HepG2 (cell line): ENCODE measurements around the gene LAMA5. TPM values are rescaled to one million over a fixed set of nuclear protein-coding genes. Genes with fewer than 3 reads are reported as not detected.

ENCODE experiments used
- ARNT ChIP-seq: fragments of 450-650 bp; IDR thresholded peaks from 2 replicates; pipeline ENCODE4 v1.6.1; 2017
- BORCS8-MEF2B ChIP-seq: sonication (generic); formaldehyde crosslinking; IDR thresholded peaks from 2 replicates; pipeline ENCODE4 v1.8.0; 2022; ENCODE audit warnings: mild to moderate bottlenecking, missing genetic modification reagents
- GZF1 ChIP-seq: sonication (generic); formaldehyde crosslinking; IDR thresholded peaks from 2 replicates; pipeline ENCODE4 v1.5.1; 2020; ENCODE audit warnings: mild to moderate bottlenecking, missing genetic modification reagents
- NONO ChIP-seq, 2 experiments: fragments of 450-650 bp in 1 of 2; sonication (generic) in 1 of 2; formaldehyde crosslinking in 1 of 2; IDR thresholded peaks in 1 of 2; conservative IDR thresholded peaks in 1 of 2; 2 replicates each; pipeline versions ENCODE4 v1.6.1 to v1.8.0; 2017 to 2022; ENCODE audit warnings: mild to moderate bottlenecking in 1 of 2, missing genetic modification reagents in 1 of 2, moderate library complexity in 1 of 2
- POLR2A ChIP-seq, 2 experiments: IDR thresholded peaks; 2 replicates each; pipeline ENCODE4 v1.6.1; 2011; ENCODE audit warnings: low read depth in 2 of 2, low read length in 2 of 2, mild to moderate bottlenecking in 1 of 2, moderate library complexity in 1 of 2; ENCODE audit not compliant: insufficient read depth in 1 of 2
- TAF15 ChIP-seq: fragments of 200-400 bp; formaldehyde crosslinking; IDR thresholded peaks from one replicate; pipeline ENCODE4 v1.6.1; 2018; ENCODE audit warnings: mild to moderate bottlenecking, low read depth, low read length; ENCODE audit not compliant: poor library complexity, severe bottlenecking
- TGIF2 ChIP-seq: IDR thresholded peaks from 2 replicates; pipeline ENCODE4 v1.6.1; 2016; ENCODE audit warnings: control low read depth, missing compliant biosample characterization
- ZC3H13 ChIP-seq: sonication (generic); formaldehyde crosslinking; IDR thresholded peaks from 2 replicates; pipeline ENCODE4 v1.8.1; 2023; ENCODE audit warnings: mild to moderate bottlenecking, missing genetic modification reagents, moderate library complexity
- polyA plus RNA-seq, 8 experiments: library from polyadenylated mRNA; depleted of rRNA in 3 of 8; stranded (reverse) in 7 of 8; unstranded in 1 of 8; fragments of >200 nt; fragmentation: Illumina TruSeq in 4 of 8; extraction: Trizol in 4 of 8; gene quantifications; 2 replicates each; pipeline versions ENCODE4 v1.2.1 to v1.2.3, GENCODE V29; 2011 to 2016; ENCODE audit warnings: low read depth in 4 of 8, missing spikeins in 1 of 8, mixed read lengths in 1 of 8; ENCODE audit not compliant: insufficient read depth in 1 of 8
- total RNA-seq, 5 experiments: library from RNA; depleted of rRNA; stranded (reverse); fragments of >200 nt; fragmentation: Illumina TruSeq; extraction: Trizol; gene quantifications; 2 replicates each; pipeline ENCODE4 v1.2.3, GENCODE V29; 2016; ENCODE audit warnings: low read depth in 1 of 5
- TF ChIP-seq, protein P1 (sequence below): sonication (generic); formaldehyde crosslinking; IDR thresholded peaks from 2 replicates; pipeline ENCODE4 v1.9.0; 2021; ENCODE audit warnings: missing genetic modification reagents, borderline replicate concordance
- TF ChIP-seq, protein P2 (sequence below): sonication (generic); formaldehyde crosslinking; IDR thresholded peaks from 2 replicates; pipeline ENCODE4 v1.8.1; 2023; ENCODE audit warnings: mild to moderate bottlenecking, missing genetic modification reagents
- TF ChIP-seq, protein P3 (sequence below): sonication (generic); formaldehyde crosslinking; IDR thresholded peaks from 2 replicates; pipeline ENCODE4 v1.4.0; 2020; ENCODE audit warnings: missing genetic modification reagents
- TF ChIP-seq, protein P4 (sequence below): sonication (generic); formaldehyde crosslinking; IDR thresholded peaks from 2 replicates; pipeline ENCODE4 v1.9.0; 2022; ENCODE audit warnings: missing genetic modification reagents, mild to moderate bottlenecking, borderline replicate concordance
- TF ChIP-seq, protein P5 (sequence below): IDR thresholded peaks from 2 replicates; pipeline ENCODE4 v1.6.1; 2016; ENCODE audit warnings: missing biosample characterization, missing genetic modification reagents, low read depth
- TF ChIP-seq, protein P6 (sequence below): sonication (generic); formaldehyde crosslinking; conservative IDR thresholded peaks from 2 replicates; pipeline ENCODE4 v1.4.0; 2020; ENCODE audit warnings: missing genetic modification reagents
- TF ChIP-seq, protein P7 (sequence below): sonication (generic); formaldehyde crosslinking; conservative IDR thresholded peaks from 2 replicates; pipeline ENCODE4 v1.4.0; 2020; ENCODE audit warnings: missing genetic modification reagents

The LAMA5 gene
- total and polyA plus RNA-seq, 2 of the 13 experiments (the other 11 are each of a cell fraction or from before 2014, with no cell fraction given), result 21.0 to 44.7 TPM

DNA sequence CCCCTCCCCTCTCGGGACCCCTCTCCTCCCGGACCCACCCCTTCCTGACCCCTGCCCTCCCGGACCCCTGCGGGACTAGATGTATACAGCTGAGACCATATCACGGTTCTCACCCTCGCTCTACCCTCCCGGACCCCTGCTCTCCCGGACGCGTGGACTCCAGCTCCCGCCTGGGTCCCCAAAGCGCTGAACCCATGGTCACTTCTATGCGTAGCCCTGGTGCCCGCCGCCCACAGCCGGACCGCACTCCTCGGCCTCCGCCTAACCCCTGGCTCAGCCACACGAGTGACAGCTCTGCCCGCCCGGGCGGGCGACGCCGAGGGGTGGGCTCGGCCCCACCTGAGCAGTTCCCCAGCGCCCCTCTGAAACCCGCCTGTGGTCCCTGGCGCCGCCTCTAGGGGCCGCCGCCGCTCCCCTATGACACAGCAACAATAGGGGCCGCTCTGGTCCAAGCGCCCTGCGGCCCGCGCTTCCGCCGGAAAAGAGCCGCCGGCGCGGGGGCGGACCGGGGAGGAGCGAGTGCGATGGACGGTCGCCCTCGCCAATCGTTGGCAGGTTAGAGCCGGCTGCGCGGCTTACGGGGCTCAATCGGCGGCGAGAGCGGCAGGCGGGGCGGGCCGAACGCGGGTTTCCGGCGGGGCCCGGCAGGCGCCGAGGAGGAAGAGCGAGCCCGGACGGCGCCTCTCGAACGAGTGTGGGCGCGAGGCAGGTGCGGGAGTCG, 64.6 kb downstream of the LAMA5 start, which contains the start of gene ADRM1 (continued):
- TF ChIP-seq, protein P1, sequence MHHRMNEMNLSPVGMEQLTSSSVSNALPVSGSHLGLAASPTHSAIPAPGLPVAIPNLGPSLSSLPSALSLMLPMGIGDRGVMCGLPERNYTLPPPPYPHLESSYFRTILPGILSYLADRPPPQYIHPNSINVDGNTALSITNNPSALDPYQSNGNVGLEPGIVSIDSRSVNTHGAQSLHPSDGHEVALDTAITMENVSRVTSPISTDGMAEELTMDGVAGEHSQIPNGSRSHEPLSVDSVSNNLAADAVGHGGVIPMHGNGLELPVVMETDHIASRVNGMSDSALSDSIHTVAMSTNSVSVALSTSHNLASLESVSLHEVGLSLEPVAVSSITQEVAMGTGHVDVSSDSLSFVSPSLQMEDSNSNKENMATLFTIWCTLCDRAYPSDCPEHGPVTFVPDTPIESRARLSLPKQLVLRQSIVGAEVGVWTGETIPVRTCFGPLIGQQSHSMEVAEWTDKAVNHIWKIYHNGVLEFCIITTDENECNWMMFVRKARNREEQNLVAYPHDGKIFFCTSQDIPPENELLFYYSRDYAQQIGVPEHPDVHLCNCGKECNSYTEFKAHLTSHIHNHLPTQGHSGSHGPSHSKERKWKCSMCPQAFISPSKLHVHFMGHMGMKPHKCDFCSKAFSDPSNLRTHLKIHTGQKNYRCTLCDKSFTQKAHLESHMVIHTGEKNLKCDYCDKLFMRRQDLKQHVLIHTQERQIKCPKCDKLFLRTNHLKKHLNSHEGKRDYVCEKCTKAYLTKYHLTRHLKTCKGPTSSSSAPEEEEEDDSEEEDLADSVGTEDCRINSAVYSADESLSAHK (CRISPR knock-in tag), result 0 out of 2 replicates have a peak, but pooled peaks have one; percentile 85
- no peak for TF ChIP-seq NONO (IDR thresholded peaks at IDR 0.05)
- peak; percentile 81 for TF ChIP-seq NONO (CRISPR knock-in tag; conservative IDR thresholded peaks at IDR 0.05)
- TF ChIP-seq, protein P2, sequence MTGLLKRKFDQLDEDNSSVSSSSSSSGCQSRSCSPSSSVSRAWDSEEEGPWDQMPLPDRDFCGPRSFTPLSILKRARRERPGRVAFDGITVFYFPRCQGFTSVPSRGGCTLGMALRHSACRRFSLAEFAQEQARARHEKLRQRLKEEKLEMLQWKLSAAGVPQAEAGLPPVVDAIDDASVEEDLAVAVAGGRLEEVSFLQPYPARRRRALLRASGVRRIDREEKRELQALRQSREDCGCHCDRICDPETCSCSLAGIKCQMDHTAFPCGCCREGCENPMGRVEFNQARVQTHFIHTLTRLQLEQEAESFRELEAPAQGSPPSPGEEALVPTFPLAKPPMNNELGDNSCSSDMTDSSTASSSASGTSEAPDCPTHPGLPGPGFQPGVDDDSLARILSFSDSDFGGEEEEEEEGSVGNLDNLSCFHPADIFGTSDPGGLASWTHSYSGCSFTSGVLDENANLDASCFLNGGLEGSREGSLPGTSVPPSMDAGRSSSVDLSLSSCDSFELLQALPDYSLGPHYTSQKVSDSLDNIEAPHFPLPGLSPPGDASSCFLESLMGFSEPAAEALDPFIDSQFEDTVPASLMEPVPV (CRISPR knock-in tag), result no peak
- no peak for TF ChIP-seq ARNT
- TF ChIP-seq, protein P3, sequence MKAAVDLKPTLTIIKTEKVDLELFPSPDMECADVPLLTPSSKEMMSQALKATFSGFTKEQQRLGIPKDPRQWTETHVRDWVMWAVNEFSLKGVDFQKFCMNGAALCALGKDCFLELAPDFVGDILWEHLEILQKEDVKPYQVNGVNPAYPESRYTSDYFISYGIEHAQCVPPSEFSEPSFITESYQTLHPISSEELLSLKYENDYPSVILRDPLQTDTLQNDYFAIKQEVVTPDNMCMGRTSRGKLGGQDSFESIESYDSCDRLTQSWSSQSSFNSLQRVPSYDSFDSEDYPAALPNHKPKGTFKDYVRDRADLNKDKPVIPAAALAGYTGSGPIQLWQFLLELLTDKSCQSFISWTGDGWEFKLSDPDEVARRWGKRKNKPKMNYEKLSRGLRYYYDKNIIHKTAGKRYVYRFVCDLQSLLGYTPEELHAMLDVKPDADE (CRISPR knock-in tag), result no peak
- TF ChIP-seq, protein P4, sequence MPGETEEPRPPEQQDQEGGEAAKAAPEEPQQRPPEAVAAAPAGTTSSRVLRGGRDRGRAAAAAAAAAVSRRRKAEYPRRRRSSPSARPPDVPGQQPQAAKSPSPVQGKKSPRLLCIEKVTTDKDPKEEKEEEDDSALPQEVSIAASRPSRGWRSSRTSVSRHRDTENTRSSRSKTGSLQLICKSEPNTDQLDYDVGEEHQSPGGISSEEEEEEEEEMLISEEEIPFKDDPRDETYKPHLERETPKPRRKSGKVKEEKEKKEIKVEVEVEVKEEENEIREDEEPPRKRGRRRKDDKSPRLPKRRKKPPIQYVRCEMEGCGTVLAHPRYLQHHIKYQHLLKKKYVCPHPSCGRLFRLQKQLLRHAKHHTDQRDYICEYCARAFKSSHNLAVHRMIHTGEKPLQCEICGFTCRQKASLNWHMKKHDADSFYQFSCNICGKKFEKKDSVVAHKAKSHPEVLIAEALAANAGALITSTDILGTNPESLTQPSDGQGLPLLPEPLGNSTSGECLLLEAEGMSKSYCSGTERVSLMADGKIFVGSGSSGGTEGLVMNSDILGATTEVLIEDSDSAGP (CRISPR knock-in tag), result peak; percentile 65; the same call in 1 of the 2 replicates
- TF ChIP-seq ZC3H13, result 0 out of 2 replicates have a peak, but pooled peaks have one; percentile 76
- TF ChIP-seq GZF1 (CRISPR knock-in tag), result no peak
- peak; percentile 100 for TF ChIP-seq TAF15
- TF ChIP-seq, protein P5, sequence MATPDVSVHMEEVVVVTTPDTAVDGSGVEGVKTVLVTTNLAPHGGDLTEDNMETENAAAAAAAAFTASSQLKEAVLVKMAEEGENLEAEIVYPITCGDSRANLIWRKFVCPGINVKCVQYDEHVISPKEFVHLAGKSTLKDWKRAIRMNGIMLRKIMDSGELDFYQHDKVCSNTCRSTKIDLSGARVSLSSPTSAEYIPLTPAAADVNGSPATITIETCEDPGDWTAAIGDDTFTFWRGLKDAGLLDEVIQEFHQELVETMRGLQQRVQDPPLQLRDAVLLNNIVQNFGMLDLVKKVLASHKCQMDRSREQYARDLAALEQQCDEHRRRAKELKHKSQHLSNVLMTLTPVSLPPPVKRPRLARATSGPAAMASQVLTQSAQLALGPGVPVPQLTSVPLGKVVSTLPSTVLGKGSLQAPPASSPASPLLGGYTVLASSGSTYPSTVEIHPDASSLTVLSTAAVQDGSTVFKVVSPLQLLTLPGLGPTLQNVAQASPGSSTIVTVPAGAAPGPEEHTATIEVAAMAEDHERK (CRISPR knock-in tag), result peak; percentile 70; the same call in 1 of the 2 replicates
- peak in 1 of 2 experiments; percentile 70; a peak in 3 of 4 replicates for TF ChIP-seq POLR2A (IDR thresholded peaks at IDR 0.05; ENCODE audit: insufficient read depth in 1 of 2, low read depth in 2 of 2, low read length in 2 of 2)
- TF ChIP-seq, protein P6, sequence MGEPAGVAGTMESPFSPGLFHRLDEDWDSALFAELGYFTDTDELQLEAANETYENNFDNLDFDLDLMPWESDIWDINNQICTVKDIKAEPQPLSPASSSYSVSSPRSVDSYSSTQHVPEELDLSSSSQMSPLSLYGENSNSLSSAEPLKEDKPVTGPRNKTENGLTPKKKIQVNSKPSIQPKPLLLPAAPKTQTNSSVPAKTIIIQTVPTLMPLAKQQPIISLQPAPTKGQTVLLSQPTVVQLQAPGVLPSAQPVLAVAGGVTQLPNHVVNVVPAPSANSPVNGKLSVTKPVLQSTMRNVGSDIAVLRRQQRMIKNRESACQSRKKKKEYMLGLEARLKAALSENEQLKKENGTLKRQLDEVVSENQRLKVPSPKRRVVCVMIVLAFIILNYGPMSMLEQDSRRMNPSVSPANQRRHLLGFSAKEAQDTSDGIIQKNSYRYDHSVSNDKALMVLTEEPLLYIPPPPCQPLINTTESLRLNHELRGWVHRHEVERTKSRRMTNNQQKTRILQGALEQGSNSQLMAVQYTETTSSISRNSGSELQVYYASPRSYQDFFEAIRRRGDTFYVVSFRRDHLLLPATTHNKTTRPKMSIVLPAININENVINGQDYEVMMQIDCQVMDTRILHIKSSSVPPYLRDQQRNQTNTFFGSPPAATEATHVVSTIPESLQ (CRISPR knock-in tag), result no peak
- TF ChIP-seq BORCS8-MEF2B, result no peak
- peak; percentile 87; the same call in 1 of the 2 replicates for TF ChIP-seq TGIF2 (CRISPR knock-in tag)
- TF ChIP-seq, protein P7, sequence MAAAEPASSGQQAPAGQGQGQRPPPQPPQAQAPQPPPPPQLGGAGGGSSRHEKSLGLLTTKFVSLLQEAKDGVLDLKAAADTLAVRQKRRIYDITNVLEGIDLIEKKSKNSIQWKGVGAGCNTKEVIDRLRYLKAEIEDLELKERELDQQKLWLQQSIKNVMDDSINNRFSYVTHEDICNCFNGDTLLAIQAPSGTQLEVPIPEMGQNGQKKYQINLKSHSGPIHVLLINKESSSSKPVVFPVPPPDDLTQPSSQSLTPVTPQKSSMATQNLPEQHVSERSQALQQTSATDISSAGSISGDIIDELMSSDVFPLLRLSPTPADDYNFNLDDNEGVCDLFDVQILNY (CRISPR knock-in tag), result no peak; the same call in 1 of the 2 replicates
